HG02938 (cell line): Measurements from ENCODE around the gene SFTPB.
A peak's percentile ranks its signal among the peaks of the same experiment; 100 is the strongest.
"Not testable (repeated sequence)": the region's sequence is repeated elsewhere in the genome, so short reads cannot be mapped to it uniquely, and the experiment has no call there.

ENCODE experiments used
- ATAC-seq: cut with Tn5 transposase; IDR thresholded peaks from one replicate; pipeline ENCODE4 v1.9.1; 2021; ENCODE audit warnings: mild to moderate bottlenecking, moderate library complexity; ENCODE audit not compliant: unreplicated experiment

The SFTPB gene

DNA sequence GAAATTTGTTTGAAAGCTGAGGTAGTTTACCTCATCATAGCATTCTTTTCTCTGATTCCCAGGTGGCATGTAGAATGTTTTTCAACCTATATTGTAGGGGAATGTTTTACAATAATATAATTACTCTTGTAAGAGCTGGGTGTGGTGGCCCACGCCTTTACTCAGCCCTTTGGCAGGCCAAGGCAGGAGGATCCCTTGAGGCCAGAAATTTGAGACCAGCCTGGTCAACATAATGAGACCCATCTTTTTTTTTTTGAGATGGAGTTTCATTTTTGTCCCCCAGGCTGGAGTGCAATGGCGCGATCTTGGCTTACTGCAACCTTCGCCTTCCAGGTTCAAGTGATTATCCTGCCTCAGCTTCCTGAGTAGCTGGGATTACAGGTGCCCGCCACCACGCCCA, 48.4 kb downstream of the SFTPB start:
- ATAC-seq = no peak

DNA sequence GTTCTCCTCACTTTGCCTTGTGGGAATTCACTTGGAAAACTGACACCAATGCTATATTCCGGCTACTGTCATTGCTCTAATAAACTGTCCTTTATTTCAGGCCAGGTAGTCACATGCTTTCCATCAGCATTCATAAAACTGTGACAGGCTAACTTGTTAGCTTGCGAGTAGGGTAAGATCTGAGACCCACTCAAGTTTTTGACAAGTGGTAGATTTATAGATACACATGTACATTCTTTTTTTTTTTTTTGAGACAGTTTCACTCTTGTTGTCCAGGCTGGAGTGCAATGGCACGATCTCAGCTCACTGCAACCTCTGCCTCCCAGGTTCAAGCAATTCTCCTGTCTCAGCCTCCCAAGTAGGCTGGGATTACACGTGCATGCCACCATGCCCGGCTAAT, 50.3 kb downstream of the SFTPB start:
- not testable (repeated sequence) for ATAC-seq

DNA sequence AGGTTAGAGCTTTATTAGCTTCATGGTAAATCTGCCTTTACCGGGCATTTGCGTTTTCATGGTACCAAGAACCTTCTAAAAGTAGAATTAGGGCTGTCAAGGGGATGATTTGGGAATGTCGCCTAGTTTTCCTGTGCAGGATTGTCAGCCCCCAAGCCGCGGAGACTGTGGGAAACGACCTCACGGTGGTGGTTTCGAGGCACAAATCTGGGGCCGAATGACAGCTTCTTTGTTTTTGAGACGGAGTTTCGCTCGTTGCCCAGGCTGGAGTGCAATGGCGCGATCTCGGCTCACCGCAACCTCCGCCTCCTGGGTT, 52.6 kb downstream of the SFTPB start:
- ATAC-seq = no peak

DNA sequence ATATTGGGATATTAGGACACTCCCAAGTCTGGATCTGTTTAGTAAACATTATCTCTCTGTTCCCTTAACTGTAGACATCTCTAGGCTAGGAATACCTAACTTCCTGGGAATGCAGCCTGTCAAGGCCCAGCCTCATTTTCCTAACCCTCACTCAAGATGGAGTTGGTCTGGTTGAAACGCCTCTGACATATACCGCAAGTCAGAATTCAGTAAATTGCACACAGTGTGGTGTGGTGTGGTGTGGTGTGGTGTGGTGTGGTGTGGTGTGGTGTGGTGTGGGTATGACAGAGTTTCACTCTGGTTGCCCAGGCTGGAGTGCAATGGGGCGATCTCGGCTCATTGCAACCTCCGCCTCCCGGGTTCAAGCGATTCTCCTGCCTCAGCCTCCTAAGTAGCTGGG, 53.2 kb downstream of the SFTPB start:
- ATAC-seq = not testable (repeated sequence)

DNA sequence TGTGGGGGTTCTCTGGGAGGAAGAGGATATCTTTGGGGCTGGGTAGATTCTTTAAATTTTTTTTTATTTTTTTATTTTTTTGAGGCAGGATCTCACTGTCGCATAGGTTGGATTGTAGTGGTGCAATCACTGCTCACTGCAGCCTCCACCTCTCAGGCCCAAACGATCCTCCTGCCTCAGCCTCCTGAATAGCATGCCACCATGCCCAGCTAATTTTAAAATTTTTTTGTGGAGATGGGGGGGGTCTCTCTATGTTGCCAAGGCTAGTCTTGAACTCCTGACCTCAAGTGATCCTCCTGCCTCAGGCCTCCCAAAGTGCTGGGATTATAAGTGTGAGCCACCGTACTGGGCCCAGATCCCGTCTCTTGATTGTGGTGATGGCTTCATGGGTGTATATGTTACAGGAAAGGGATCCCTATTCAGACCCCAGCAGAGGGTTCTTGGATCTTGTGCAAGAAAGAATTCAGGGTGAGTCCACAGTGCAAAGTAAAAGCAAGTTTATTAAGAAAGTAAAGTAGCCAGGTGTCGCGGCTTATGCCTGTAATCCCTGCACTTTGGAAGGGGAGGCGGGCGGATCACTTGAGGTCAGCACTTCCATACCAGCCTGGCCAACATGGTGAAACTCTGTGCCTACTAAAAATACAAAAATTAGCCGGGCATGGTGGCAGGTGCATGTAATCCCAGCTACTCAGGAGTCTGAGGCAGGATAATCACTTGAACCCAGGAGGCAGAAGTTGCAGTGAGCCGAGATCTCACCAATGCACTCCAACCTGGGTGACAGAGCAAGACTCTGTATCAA, 54.1 kb downstream of the SFTPB start:
- no peak for ATAC-seq

DNA sequence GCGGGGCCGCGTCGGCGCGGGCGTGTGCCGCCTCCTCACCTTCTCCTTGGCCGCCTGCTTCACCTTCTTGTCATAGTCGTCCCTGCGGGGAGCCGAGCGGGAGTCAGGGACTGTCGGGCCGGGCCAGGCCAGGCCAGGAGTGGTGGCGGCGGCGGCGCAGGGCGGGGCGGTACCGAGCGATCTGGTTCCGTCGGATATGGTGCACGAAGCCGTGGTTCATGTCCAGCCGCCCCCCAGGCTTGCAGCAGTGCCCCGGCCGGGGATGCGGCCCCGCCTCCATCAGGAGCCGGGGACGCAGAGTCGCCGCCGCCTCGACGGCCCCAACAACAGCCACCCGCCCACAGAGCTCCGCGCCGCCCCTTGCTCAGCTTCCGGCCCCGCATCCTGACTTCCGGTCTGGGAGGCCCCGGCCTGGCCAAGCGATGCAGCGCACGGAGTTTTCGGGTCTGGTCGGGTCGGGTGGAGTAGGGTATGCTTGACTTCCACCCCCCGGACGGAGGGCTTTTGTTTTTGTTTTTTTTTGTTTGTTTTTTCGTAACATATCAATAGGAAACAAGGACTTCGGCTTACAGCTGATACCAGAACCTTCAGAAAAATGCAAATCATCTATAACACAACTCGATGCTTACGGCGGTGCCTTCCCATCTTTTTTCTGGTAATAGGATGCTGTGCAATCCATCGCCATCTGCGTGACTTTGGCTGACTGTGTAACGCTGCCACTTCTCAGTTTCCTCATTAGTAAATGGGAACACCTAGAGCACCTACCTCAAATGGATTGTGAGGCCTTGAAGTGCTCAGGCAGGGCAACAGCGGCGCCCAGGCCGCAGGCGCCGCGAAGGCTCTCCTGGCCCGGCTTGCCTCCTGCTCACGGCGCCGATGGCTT, 56.1 kb downstream of the SFTPB start, which contains the start of gene C2orf68:
Gene C2orf68, minus strand, starts transcription at position 362 of the 883 bp plus-strand sequence. Its CDS starts 82 bp downstream, at position 280.
- peak; percentile 70 for ATAC-seq

DNA sequence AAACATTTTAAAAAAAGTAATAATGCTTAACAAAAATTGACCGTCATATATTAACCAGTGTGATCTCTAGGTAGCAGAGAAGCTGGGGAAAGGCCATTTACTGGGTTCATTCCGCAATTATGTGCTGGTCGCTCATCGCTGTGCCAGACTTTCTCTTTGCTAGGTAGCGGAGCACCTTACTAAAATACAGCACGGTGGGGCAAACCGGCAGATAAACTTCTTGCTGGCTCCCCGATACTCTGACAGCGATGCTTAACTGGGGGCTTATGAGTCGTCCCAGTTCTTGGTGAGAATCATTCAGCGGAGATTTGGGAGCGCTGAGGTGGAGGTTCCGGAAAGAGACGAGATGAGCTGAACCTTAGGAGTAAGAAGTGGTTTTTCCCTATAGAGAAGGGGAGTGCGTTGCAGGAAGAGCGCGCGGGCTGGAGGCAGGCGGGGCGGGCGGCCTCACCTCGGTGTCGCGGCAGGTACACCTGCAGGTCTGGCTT, 56.7 kb downstream of the SFTPB start:
- peak; percentile 9 for ATAC-seq
